CD4-positive, alpha-beta T cell (primary cell): Measurements from ENCODE around the gene TUBB. TPM values are rescaled to one million over a fixed set of nuclear protein-coding genes. Genes with fewer than 3 reads are reported as not detected.

Source experiments
- ATAC-seq: fragments of 200-7000 bp; cut with Tn5 transposase; one replicate; pipeline ENCODE4 v1.10.0; 2022; ENCODE audit warnings: mild to moderate bottlenecking; ENCODE audit not compliant: poor library complexity
- CTCF ChIA-PET: fragments of 350-600 bp; sonication (Branson Sonifier 250); formaldehyde crosslinking; loops from one replicate; lab custom pipeline; 2021; ENCODE audit warnings: antibody characterized with exemption, inconsistent platforms; lab: Charles Lee
- POLR2A ChIA-PET: fragments of 350-600 bp; sonication (Branson Sonifier 250); formaldehyde crosslinking; loops from one replicate; lab custom pipeline; 2021; ENCODE audit warnings: antibody characterized with exemption, inconsistent platforms; lab: Charles Lee
- DNase-seq, 14 experiments: peaks; one replicate each; pipeline ENCODE4 v3.0.0-alpha.2; 2013 to 2020; ENCODE audit warnings: mixed read lengths in 2 of 14
- H3K27ac ChIP-seq, 2 donors: one replicate each; pipeline versions ENCODE4 v1.5.1 to v1.7.0; 2013; ENCODE audit warnings: low read length in 2 of 2, low read depth in 1 of 2, mild to moderate bottlenecking in 1 of 2
- H3K27me3 ChIP-seq, 2 experiments: 1 replicate in 1 of 2; 2 replicates in 1 of 2; pipeline versions ENCODE4 v1.6.1 to v1.7.0; 2013; ENCODE audit warnings: low read length in 2 of 2, control low read depth in 1 of 2, mild to moderate bottlenecking in 1 of 2, moderate library complexity in 1 of 2; ENCODE audit not compliant: insufficient read depth in 2 of 2, control insufficient read depth in 1 of 2
- H3K36me3 ChIP-seq: one replicate; pipeline ENCODE4 v1.6.1; 2013; ENCODE audit warnings: low read length, control low read depth; ENCODE audit not compliant: insufficient read depth
- H3K4me1 ChIP-seq: one replicate; pipeline ENCODE4 v1.6.1; 2013; ENCODE audit warnings: low read length, control low read depth; ENCODE audit not compliant: insufficient read depth
- H3K4me3 ChIP-seq: one replicate; pipeline ENCODE4 v1.5.1; 2013; ENCODE audit warnings: mild to moderate bottlenecking, low read length, moderate library complexity
- H3K9me3 ChIP-seq, 2 experiments: 1 replicate in 1 of 2; 2 replicates in 1 of 2; pipeline versions ENCODE4 v1.6.1 to v1.7.0; 2013; ENCODE audit warnings: low read length in 2 of 2, mild to moderate bottlenecking in 2 of 2, control low read depth in 1 of 2, moderate library complexity in 1 of 2; ENCODE audit not compliant: control insufficient read depth in 1 of 2, insufficient read depth in 1 of 2
- H3K27ac Mint-ChIP-seq: one replicate; pipeline ENCODE4 v1.8.0; 2020; ENCODE audit warnings: mixed read lengths
- H3K27me3 Mint-ChIP-seq: one replicate; pipeline ENCODE4 v1.8.0; 2021; ENCODE audit warnings: mixed read lengths
- H3K36me3 Mint-ChIP-seq: one replicate; pipeline ENCODE4 v1.8.0; 2021; ENCODE audit warnings: low read depth, mixed read lengths
- H3K4me1 Mint-ChIP-seq: one replicate; pipeline ENCODE4 v1.8.0; 2021; ENCODE audit warnings: low read depth, mixed read lengths
- H3K4me3 Mint-ChIP-seq: one replicate; pipeline ENCODE4 v1.8.0; 2020; ENCODE audit warnings: mild to moderate bottlenecking, mixed read lengths
- H3K9me3 Mint-ChIP-seq: one replicate; pipeline ENCODE4 v1.8.0; 2020; ENCODE audit warnings: mixed read lengths
- intact Hi-C, 2 experiments: fragments of 100-400 bp; cut with DNase I in 1 of 2; cut with micrococcal nuclease in 1 of 2; formaldehyde crosslinking; loops; one replicate each; pipeline versions ENCODE4 v1.15.1 to v1.9.0; 2023 to 2025; cut with DNase I, micrococcal nuclease
- total RNA-seq, 174 experiments: library from RNA in 2 of 174; stranded (reverse) in 2 of 174; gene quantifications; one replicate each; pipeline ENCODE4 v1.2.3 and lab custom pipeline; 2021 to 2026
- TF ChIP-seq, protein P1 (sequence below): fragments of 200-600 bp; IDR thresholded peaks from one replicate; pipeline ENCODE4 v1.8.0; 2022; ENCODE audit warnings: antibody characterized with exemption, mild to moderate bottlenecking

The TUBB gene
- total RNA-seq, 2 experiments from 2014 or later, result 76.0 to 78.4 TPM

DNA sequence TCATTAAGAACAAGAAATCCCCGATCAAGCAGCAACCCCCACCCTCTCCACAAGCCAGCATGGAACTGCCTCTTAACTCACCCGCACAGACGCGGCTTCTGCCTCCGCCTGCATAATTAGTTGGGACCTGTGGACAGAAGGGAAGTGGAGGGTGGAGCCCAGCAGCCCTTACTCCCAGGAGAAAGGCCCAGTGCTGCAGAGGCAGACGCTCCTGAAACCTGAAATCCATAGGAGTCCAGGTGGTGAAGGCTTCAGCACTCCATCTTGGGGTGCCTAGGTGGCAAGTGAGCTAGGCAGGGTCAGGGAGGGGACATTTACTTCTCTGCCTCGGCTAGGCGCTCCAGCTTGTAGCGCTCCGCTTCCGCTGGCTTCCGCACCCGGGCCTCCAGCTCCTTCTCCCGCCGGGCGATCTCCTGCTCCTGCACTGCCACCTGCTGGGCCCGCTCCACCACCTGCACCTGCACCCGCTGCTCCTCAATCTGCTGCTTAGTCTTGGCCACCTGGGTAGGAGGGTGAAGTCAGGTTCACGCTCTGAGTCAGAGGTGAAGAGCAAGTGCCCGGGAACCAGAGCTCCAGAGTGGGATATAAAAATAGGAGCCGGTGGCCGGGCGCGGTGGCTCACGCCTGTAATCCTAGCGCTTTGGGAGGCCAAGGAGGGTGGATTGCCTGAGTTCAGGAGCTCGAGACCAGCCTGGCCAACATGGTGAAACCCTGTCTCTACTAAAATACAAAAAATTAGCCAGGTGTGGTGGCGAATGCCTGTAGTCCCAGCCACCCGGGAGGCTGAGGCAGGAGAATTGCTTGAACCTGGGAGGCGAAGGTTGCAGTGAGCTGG, 10.7 kb downstream of the TUBB start:
- Mint-ChIP-seq H3K27ac (peak overlapping the region; percentile 67), H3K27me3 (no peaks in the 10 kb centered on the region), H3K9me3 (no peaks in the 10 kb centered on the region), H3K36me3 (peaks cover 61% of the 10 kb centered on the region), H3K4me3 (peak overlapping the region; percentile 50), H3K4me1 (peaks cover 46% of the 10 kb centered on the region)
- Histone ChIP-seq H3K9me3 (no peaks in the 10 kb centered on the region), H3K27ac (peak overlapping the region in 1 of 2 donors; percentile 14), H3K36me3 (peaks cover 72% of the 10 kb centered on the region), H3K4me1 (peaks cover 36% of the 10 kb centered on the region), H3K4me3 (peak overlapping the region; percentile 25), H3K27me3 (no peaks in the 10 kb centered on the region)
- TF ChIP-seq, protein P1, sequence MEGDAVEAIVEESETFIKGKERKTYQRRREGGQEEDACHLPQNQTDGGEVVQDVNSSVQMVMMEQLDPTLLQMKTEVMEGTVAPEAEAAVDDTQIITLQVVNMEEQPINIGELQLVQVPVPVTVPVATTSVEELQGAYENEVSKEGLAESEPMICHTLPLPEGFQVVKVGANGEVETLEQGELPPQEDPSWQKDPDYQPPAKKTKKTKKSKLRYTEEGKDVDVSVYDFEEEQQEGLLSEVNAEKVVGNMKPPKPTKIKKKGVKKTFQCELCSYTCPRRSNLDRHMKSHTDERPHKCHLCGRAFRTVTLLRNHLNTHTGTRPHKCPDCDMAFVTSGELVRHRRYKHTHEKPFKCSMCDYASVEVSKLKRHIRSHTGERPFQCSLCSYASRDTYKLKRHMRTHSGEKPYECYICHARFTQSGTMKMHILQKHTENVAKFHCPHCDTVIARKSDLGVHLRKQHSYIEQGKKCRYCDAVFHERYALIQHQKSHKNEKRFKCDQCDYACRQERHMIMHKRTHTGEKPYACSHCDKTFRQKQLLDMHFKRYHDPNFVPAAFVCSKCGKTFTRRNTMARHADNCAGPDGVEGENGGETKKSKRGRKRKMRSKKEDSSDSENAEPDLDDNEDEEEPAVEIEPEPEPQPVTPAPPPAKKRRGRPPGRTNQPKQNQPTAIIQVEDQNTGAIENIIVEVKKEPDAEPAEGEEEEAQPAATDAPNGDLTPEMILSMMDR, result peak; percentile 84
- intact Hi-C loops, result loop anchor here (1.0 to 2.0 kb wide), 5 partner anchors 9 to 318 kb away; no protein-coding TSS in a partner anchor
- ATAC-seq (peak; percentile 99), DNase-seq (peak; percentile 74 to 92 (median 84))
- ChIA-PET POLR2A (interaction anchor here (0.6 to 1.9 kb wide), 21 partner anchors 9 to 363 kb away, joined by 3 to 18 read pairs (median 5); partner anchors contain the start of genes ABCF1, DHX16, FLOT1 and GNL1), CTCF (interaction anchor here (0.6 to 20.2 kb wide), 44 partner anchors 9 to 361 kb away, joined by 3 to 526 read pairs (median 5); partner anchors contain the start of genes ATAT1, C6orf136, DHX16 and FLOT1)

DNA sequence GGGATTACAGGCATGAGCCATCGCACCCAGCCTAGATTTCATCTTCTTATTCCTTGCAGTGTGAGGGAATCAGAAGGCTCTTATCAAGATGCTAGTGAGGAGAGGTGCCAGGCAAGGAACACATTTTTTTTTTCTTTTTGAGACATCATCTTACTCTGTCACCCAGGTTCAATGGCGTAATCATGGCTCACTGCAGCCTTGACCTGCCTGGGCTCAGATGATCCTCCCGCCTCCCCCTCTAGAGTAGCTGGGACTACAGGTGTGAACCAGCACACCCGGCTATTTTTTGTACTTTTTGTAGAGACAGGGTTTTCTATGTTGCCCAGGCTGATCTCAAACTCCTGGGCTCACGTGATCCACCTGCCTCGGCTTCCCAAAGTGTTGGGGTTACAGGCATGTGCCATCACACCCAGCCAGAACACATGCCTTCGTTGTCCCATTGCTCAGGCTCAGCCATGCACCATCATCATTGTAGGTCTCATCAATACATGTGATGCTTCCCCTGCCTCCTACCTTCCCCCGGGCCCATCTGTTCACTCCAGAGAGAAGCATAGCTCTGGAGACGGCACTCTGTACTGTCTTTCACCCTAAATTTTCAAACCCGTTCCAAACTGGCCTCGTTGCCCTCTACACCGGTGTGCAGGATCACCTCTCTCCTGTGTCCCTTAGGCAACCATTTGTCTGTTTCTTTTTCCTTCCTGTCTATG, 12.2 kb downstream of the TUBB start:
- Mint-ChIP-seq H3K36me3 (peaks cover 60% of the 10 kb centered on the region), H3K4me3 (no peak overlapping the region), H3K27me3 (no peaks in the 10 kb centered on the region), H3K4me1 (peaks cover 52% of the 10 kb centered on the region), H3K9me3 (no peaks in the 10 kb centered on the region), H3K27ac (peak overlapping the region; percentile 71)
- CTCF ChIA-PET, result interaction anchor here (0.6 to 20.2 kb wide), 6 partner anchors 12 to 260 kb away, joined by 3 to 526 read pairs (median 20); partner anchors contain the start of genes DHX16, MDC1, MRPS18B and NRM
- Histone ChIP-seq H3K27me3 (no peaks in the 10 kb centered on the region), H3K36me3 (peaks cover 62% of the 10 kb centered on the region), H3K9me3 (no peaks in the 10 kb centered on the region), H3K4me1 (peaks cover 48% of the 10 kb centered on the region), H3K27ac (no peak overlapping the region), H3K4me3 (no peak overlapping the region)
- TF ChIP-seq, protein P1, result no peak
- ATAC-seq (no peak), DNase-seq (no peak)
- POLR2A ChIA-PET, result interaction anchor here (1.4 to 7.2 kb wide), 3 partner anchors 9 to 53 kb away, joined by 3 to 54 read pairs (median 18); partner anchors contain the start of gene TUBB
- intact Hi-C loops, result no loop called here
